VCaP (cell line): Measurements from ENCODE around the gene ULBP1.
"Not testable (repeated sequence)": the region's sequence is repeated elsewhere in the genome, so short reads cannot be mapped to it uniquely, and the experiment has no call there.

Source experiments
- H3K27ac ChIP-seq: fragments of 450-650 bp; 2 replicates; pipeline ENCODE4 v1.5.1; 2017
- TF ChIP-seq, protein P1 (sequence below): fragments of 450-650 bp; conservative IDR thresholded peaks from 2 replicates; pipeline ENCODE4 v1.5.1; 2017; ENCODE audit warnings: mild to moderate bottlenecking, moderate library complexity

ULBP1 gene

GRCh38 chr6:150005761-150006651 lies 42.3 kb downstream of the ULBP1 start:
- TF ChIP-seq, protein P1, sequence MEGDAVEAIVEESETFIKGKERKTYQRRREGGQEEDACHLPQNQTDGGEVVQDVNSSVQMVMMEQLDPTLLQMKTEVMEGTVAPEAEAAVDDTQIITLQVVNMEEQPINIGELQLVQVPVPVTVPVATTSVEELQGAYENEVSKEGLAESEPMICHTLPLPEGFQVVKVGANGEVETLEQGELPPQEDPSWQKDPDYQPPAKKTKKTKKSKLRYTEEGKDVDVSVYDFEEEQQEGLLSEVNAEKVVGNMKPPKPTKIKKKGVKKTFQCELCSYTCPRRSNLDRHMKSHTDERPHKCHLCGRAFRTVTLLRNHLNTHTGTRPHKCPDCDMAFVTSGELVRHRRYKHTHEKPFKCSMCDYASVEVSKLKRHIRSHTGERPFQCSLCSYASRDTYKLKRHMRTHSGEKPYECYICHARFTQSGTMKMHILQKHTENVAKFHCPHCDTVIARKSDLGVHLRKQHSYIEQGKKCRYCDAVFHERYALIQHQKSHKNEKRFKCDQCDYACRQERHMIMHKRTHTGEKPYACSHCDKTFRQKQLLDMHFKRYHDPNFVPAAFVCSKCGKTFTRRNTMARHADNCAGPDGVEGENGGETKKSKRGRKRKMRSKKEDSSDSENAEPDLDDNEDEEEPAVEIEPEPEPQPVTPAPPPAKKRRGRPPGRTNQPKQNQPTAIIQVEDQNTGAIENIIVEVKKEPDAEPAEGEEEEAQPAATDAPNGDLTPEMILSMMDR = no peak
- H3K27ac ChIP-seq = peak overlapping the region; percentile 71

DNA sequence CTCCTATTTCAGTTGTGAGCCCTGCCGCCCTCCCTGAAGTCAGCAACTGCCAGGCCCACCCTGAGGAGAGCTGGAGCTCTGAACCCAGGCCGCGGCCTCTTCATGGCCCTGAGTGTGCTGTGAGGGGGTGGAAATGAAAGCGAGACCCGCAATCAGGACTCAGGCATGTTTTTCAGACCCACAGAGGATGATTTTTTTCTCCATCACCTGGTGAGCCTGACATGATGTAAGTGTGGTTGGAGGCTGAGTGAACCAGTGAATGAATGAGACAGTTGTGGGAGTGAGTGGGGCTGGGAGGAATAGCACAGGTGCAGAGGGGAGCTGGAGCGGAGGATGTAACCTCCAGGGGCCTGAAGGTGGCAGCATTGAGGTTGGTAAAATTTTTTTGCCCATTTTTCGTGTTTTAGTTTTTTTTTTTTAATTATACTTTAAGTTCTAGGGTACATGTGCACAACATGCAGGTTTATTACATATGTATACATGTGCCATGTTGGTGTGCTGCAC lies 43.3 kb downstream of the ULBP1 start:
- TF ChIP-seq, protein P1 = peak; percentile 75
- no peak overlapping the region for H3K27ac ChIP-seq

DNA sequence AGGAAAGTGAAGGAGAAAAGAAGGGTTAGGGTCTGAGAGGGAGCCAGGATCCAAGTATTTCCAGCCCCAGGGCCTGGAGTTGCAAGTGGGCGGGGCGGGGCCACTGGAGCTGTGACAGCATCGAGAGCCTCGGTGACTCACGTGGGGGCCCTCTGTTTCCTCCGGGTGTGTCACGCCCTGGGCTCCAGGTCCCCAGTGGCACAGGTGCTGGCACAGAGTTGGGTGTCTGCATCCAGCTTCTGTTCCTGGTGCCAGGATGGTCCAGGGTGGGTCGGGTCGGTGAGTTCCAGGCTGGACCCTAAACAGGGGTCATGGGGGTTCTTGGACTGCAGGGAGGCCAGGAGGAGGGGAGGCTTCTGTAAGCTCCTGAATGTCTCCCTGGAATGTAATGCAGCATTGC lies 44.8 kb downstream of the ULBP1 start:
- H3K27ac ChIP-seq = no peak overlapping the region
- TF ChIP-seq, protein P1 = no peak

DNA sequence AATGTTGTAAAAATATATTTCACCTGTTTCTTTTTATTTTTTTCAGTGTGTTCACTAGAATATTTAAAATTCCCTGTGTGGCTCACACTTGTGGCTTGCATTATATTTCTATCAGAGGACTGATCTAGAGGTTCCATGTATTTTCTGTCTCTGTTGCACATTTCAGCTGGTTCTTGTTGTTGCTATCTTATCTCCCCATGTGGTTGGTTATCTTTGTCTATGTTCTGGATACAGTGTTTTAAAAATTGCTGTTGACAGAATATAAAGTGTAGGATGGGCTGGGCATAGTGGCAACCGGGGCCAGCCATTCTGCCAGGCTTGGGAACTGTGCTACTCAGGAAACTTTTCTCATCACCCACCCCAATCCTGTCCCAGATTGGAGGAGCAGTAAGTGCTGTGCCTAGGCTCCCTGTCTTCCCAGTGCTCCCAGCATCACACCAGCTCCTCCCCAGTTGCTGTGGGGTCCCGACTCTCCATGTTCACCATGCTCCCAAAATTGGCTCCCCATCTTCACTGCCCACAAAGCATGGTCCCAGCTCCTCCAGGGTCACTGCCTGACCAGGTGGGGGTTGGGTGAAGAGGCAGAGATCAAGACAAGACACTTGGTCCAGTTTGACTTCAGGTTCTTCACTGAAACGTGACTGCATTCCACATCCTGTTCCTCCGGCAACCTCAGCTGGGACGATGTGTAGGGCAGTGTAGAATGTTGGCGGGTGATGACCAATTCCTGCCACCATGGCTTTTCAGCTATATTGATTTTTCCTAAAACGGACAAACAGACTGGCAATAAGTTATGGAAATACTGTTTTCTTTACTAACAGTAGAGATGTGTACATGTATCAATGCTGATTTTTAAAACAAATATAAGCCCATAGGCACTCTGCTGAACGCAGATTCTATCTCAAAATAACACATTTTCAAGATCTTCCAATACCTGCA lies 49.4 kb downstream of the ULBP1 start:
- not testable (repeated sequence) for H3K27ac ChIP-seq

DNA sequence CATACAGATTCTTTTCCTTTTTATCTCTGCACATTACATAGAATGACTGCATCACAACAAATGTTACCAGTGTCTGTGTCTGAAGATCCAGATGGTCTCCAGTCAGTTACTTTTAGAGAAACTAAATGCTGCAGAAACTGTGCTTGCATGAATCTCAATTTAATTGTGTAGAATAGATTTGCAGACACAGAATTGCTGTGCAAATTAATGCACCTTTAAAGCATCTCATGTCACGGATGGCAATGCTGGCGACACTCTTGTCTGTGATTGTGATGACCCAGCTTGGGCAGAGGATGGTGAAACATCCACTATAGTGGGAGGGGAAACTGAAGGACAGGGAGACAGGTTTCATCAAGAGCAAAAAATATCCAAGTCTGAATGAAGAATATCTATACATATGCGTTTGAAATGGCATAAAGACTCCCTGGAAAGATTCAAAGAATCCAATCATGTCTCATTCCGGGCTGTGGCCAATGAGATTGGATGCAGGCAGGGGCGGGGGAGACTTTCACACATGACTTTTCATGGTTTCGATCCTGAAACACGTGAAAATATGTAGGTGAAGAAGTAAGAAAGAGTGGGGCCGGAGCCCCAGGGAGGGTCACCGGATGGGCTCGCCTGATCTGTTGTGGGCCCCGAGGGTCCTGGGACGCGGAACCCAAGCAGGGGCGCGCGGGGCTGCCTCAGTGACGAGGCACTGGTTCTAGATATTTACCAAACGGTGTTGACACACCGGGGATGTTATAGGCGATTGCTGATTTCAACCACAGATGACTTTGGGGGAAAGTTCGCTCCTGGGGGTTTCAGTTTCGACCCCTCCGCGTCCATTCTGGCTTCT lies 50.3 kb downstream of the ULBP1 start:
- H3K27ac ChIP-seq = not testable (repeated sequence)

DNA sequence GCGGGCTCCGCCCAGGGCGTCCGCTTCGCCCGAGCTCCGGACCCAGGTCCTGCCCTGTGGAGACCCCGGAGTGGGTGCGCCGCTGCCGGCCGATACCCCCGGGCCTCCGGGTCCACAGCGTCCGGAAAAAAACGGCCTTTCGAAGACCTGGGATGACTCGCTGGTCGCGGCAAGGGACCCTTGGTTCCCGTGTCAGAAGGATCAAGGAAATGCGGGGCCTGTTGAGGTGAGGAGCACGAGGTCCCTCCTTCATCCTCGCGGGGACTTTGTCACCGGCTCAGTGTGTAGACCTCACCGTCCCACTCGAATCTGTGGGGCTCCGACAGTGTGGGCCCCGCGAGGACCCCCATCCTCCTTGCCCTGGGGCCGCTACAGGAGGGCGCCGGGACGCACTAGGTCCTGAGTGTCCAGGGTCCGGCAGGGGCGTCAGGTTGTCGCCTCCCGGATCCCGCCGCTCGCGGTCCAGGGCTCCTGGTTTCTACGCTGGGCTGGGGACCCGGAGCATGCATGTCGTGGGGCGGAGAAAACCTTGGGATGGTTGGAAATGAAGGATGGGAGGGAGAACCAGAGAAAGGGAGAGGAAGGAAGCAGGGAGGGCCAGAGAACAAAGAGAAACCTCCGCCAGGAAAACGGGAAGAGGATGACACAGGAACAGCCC lies 51.0 kb downstream of the ULBP1 start:
- H3K27ac ChIP-seq = not testable (repeated sequence)

DNA sequence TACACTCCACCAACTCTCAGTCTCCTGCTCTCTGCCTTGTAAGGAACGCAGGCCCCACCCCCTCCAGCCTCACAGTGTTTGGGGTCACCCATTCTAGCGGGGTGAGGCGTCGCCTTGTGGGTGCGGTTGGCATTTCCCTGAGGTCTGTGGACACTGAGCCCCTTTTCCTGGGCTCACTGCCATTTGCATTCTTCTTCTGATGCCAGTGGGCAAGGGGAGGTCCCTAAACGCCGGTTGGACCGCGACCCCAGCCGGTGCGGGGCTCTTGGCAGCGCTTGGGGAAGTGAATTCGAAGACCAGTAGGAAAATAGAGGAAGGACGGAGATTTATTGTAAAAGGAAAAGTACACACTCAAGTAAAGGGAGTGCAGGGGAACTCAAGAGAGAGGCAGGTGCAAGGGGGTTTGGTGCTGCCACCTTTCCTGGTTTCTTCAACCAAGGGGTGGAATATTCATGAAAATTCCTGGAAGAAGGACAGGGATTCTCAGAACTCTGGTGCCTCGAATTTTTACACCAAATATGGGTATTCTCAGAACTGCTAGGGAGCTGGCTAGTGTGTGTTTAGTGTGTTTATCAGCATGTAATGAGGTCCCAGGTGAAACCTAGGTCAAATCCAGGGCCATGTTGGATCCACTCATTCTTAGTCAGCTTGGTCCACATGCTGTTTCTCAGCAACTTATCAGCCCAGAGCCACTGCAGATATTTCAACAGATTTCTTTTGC lies 51.7 kb downstream of the ULBP1 start:
- H3K27ac ChIP-seq = not testable (repeated sequence)

- H3K27ac ChIP-seq = no peak overlapping the region
- TF ChIP-seq, protein P1 = peak; percentile 71
Observed at GRCh38 chr6:150016324-150017185, 52.8 kb downstream of the ULBP1 start.
